Psoas muscle (tissue), 8 donors: ENCODE data around the gene PRKCA. TPM values are rescaled to one million over a fixed set of nuclear protein-coding genes. Genes with fewer than 3 reads are reported as not detected.

Experiments
- ATAC-seq, 4 donors: fragments of 200-7000 bp; cut with Tn5 transposase; one replicate each; pipeline ENCODE4 v1.9.1; 2020; ENCODE audit warnings: moderate library complexity in 3 of 4, mild to moderate bottlenecking in 2 of 4
- DNase-seq, 2 donors: peaks; one replicate each; pipeline ENCODE4 v3.0.0-alpha.2; 2020
- H3K27ac ChIP-seq: fragments of 200-600 bp; one replicate; pipeline ENCODE4 v1.8.0; 2022
- H3K27me3 ChIP-seq, 3 donors: fragments of 200-600 bp in 1 of 3; one replicate each; pipeline versions ENCODE4 v1.6.1 to v1.8.0; 2013 to 2022; ENCODE audit warnings: low read length in 2 of 3, mild to moderate bottlenecking in 2 of 3, moderate library complexity in 1 of 3; ENCODE audit not compliant: insufficient read depth in 3 of 3
- H3K36me3 ChIP-seq, 2 donors: fragments of 200-600 bp in 1 of 2; one replicate each; pipeline versions ENCODE4 v1.6.1 to v1.8.0; 2013 to 2022; ENCODE audit warnings: low read depth in 1 of 2, mild to moderate bottlenecking in 1 of 2, moderate library complexity in 1 of 2; ENCODE audit not compliant: insufficient read depth in 1 of 2
- H3K4me1 ChIP-seq: fragments of 200-600 bp; one replicate; pipeline ENCODE4 v1.8.0; 2022
- H3K4me3 ChIP-seq: fragments of 200-600 bp; one replicate; pipeline ENCODE4 v1.8.0; 2022; ENCODE audit warnings: mild to moderate bottlenecking
- H3K9me3 ChIP-seq: fragments of 200-600 bp; one replicate; pipeline ENCODE4 v1.8.0; 2022
- CTCF ChIP-seq: fragments of 200-600 bp; IDR thresholded peaks from one replicate; pipeline ENCODE4 v1.8.0; 2022; ENCODE audit warnings: antibody characterized with exemption
- WGBS, 3 donors: extraction: QIAGEN DNeasy Blood & Tissue Kit; methylation state at CpG; one replicate each; pipeline versions ENCODE4 v1.1.6 to v1.1.7; 2013; 5-methylcytosine and 5-hydroxymethylcytosine counted together
- intact Hi-C, 2 donors: fragments of 100-400 bp; cut with DNase I; formaldehyde crosslinking; loops; one replicate each; pipeline versions ENCODE4 v1.11.0 to v1.14.2; 2022
- polyA plus RNA-seq, 3 donors: library from polyadenylated mRNA; stranded (reverse); fragments of 200-250 nt; gene quantifications; one replicate each; pipeline ENCODE4 v1.2.3, GENCODE V29; 2013
- total RNA-seq, 4 donors: library from RNA; stranded (reverse); fragmentation: NEBNext Ultra II Directional in 2 of 4; extraction: Animal tissue kit (Norgen Biotek cat#: 25700) in 2 of 4; gene quantifications; one replicate each; pipeline versions ENCODE4 v1.2.1 to v1.2.4, GENCODE V29; 2021 to 2023
- donor health status: healthy with polysubstance abuse.
- donor health status: DM: no; HTN: no; CAD: no; lungs with moderate emphysema.
- donor health status: Bipolar disorder and iron deficiency.
- donor health status: healthy.
- donor health status: DM: yes; HTN: yes; CAD: no.
- donor health status: DM: no; HTN: no; CAD: no.
- donor health status: DM: no; HTN: no; CAD: no.
- donor health status: DM: yes; HTN: yes; CAD: no.

PRKCA gene
- total and polyA plus RNA-seq, 7 donors, result 0.35 to 15.5 (median 8.2) TPM

- ATAC-seq, result no peak
- 85 to 91% (median 85%) methylated on average over 5 of the region's 5 CpGs for WGBS, 3 donors
- DNase-seq, result no peak
- no peak overlapping the region for H3K27ac ChIP-seq
- no peaks in the 10 kb centered on the region for H3K27me3 ChIP-seq
- no peaks in the 10 kb centered on the region for H3K36me3 ChIP-seq
- no peak for TF ChIP-seq CTCF
- intact Hi-C loops, result no loop called here
- H3K9me3 ChIP-seq, result no peaks in the 10 kb centered on the region
- H3K4me3 ChIP-seq, result no peak overlapping the region
- no peaks in the 10 kb centered on the region for H3K4me1 ChIP-seq
Observed at GRCh38 chr17:66494023-66494803, 191.8 kb downstream of the PRKCA start.

GRCh38 chr17:66495035-66495434 lies 192.6 kb downstream of the PRKCA start:
- Histone ChIP-seq H3K4me1 (no peaks in the 10 kb centered on the region), H3K27me3 (no peaks in the 10 kb centered on the region), H3K9me3 (no peaks in the 10 kb centered on the region), H3K36me3 (no peaks in the 10 kb centered on the region), H3K4me3 (no peak overlapping the region), H3K27ac (no peak overlapping the region)
- TF ChIP-seq CTCF, result no peak
- 56 to 96% (median 89%) methylated on average over 2 of the region's 2 CpGs for WGBS, 3 donors
- DNase-seq (no peak), ATAC-seq (no peak)
- intact Hi-C loops, result no loop called here

DNA sequence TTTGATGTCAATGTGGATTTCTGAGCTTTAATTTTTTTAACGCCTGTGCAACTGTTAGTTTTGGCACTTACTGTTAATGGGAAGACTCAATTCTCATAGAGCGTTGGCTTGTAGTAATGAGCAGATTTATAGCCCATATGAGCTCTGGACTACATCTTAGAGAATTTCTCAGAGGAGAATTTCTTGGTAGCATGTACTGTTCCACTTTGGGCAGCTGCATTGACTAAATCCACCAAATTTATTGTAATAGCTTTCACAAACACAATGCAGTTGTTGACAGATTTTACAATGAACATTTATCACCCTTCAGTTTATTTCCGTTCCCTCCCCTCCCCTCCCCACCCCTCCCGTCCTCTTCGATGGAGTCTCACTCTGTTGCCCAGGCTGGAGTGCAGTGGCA lies 193.9 kb downstream of the PRKCA start:
- Histone ChIP-seq H3K27ac (no peak overlapping the region), H3K4me3 (no peak overlapping the region), H3K36me3 (no peaks in the 10 kb centered on the region), H3K9me3 (no peaks in the 10 kb centered on the region), H3K4me1 (no peaks in the 10 kb centered on the region), H3K27me3 (no peaks in the 10 kb centered on the region)
- ATAC-seq (no peak), DNase-seq (no peak)
- no peak for TF ChIP-seq CTCF
- intact Hi-C loops, result no loop called here
- WGBS, 3 donors, result 52 to 70% (median 68%) methylated on average over 5 of the region's 5 CpGs

DNA sequence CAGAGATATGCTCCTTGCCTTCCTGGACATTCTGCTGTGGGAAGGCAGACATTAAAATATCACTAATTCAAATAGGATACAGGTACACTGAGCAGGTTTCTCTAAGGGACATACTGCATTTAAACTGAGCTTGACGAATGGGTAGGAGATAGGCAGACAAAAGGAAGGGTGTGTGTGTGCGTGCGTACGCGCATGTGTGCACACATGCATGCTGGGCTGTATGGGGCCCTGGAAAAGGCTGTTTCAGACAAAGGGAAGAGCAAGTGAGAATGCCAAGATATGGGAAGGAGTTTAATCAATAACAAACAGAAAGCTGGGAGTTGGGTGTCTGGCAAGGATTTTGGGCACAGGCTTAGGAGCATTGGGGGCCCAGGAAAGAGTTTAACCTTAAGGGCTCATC lies 196.2 kb downstream of the PRKCA start:
- H3K36me3 ChIP-seq, result no peaks in the 10 kb centered on the region
- no peak overlapping the region for H3K4me3 ChIP-seq
- WGBS, 3 donors, result 95 to 97% (median 96%) methylated on average over 5 of the region's 5 CpGs
- no peaks in the 10 kb centered on the region for H3K27me3 ChIP-seq
- DNase-seq (no peak), ATAC-seq (no peak)
- H3K27ac ChIP-seq, result no peak overlapping the region
- intact Hi-C loops, result no loop called here
- H3K9me3 ChIP-seq, result no peaks in the 10 kb centered on the region
- H3K4me1 ChIP-seq, result no peaks in the 10 kb centered on the region
- no peak for TF ChIP-seq CTCF

- H3K36me3 ChIP-seq, result no peaks in the 10 kb centered on the region
- H3K9me3 ChIP-seq, result no peaks in the 10 kb centered on the region
- no peak overlapping the region for H3K4me3 ChIP-seq
- WGBS, 3 donors, result 94 to 97% (median 94%) methylated on average over 6 of the region's 6 CpGs
- no peak overlapping the region for H3K27ac ChIP-seq
- DNase-seq (no peak), ATAC-seq (no peak)
- no peak for TF ChIP-seq CTCF
- H3K4me1 ChIP-seq, result peaks cover 13% of the 10 kb centered on the region
- no peaks in the 10 kb centered on the region for H3K27me3 ChIP-seq
- intact Hi-C loops, result no loop called here
Observed at GRCh38 chr17:66506641-66507040, 204.2 kb downstream of the PRKCA start.
